Stimulated activated CD4-positive, alpha-beta T cell treated with anti-CD3 and anti-CD28 coated beads, Interleukin-15, amount 100 ng/mL, for 1 hour (primary cell): ENCODE data around the gene LHX3.
A peak's percentile ranks its signal among the peaks of the same experiment; 100 is the strongest.

ENCODE experiments used
- DNase-seq, 2 donors: peaks; one replicate each; pipeline ENCODE4 v3.0.0-alpha.2; 2020; ENCODE audit warnings: low read depth in 1 of 2, low spot score in 1 of 2

The LHX3 gene

DNA sequence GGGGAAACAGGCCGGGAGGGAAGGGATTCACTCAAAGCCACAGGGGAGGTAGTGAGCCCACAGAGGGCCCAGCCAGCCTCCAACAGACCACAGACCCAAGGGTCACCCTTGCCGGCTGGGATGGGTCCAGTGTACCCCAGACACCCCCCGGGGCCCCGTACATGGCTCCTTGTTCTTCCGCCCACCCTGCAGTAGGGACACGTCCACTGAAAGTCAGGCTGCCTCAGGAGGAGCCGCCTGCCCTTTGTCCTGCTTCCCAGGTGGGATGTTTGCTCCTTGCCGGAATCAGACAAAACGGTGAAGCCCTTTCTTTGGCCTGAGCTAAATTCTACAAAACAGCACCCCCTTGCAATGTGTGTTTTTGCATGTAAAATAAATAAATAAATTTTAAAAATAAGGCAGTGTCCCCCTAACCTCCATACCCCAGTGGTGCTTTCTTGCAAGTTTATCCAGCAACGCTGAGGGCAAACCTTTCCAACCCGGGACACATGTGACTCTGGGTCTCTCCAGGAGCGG, 25.8 kb downstream of the LHX3 start:
- no peak for DNase-seq

DNA sequence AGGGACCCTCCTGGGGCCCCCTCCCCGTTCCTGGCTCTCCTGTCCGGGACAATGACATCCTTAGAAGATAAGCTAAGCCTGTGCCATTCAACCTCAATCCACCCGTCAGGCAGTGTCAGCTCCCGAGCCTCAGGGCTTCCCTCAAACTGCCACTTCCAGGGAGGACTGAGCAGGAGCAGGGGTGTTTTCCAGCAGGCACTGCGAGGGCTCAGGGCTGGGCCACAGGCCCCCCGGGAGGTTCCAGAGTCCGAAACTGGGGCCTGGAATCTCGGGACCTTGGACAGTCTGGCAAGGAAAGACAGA, 26.2 kb downstream of the LHX3 start:
- no peak for DNase-seq

DNA sequence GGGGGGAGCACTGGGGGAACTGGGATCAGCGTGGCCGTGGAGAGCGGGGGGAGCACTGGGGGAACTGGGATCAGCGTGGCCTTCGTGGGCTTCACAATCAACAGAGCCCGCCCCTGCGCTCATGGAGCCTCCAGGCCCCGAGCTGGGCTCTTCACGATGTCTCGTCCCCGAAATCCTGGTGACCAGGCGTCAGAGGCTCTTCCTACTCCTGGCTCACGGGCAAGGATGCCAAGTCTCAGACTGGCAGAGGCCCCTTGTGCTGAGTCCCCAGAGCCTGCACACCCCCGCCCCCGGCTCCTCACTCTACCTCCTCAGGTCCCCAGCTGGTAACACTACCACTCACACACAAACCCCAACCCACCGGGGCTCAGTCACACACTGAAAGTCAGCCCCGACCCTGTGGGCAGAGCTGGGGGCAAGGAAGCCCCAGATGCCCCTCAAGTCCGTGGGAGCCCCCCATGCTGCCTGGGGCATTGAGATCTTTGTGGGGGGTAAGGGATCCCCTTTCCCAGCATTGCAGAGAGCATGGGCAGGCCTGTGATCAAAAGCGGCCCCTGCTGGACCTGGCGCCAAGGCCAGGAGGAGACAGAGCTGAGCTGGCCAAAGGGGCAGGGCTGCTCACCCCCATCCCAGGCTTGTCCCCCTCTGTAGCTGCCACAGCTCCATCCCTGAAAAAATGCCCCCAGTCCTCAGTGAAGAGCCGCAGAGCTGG, 26.7 kb downstream of the LHX3 start:
- no peak for DNase-seq

DNA sequence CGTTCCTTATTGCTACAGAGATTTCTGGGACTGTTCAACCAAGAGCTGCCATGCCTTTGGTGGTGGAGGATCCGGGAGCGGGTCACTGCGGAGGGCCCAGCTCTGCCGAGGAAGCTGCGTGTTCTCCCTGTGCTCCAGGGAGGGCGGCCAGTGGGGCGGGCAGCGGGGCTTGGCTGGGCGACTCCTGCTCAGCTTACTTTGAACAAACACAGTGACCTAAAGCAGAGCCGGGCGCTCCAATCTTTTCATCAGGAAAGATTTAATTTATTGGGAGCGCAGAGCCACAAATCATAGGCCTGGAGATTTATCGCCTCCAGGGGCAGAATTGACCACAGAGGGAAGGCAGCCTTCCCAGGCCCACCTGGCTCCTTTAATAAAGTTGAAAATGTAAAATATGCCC, 27.7 kb downstream of the LHX3 start:
- no peak for DNase-seq

DNA sequence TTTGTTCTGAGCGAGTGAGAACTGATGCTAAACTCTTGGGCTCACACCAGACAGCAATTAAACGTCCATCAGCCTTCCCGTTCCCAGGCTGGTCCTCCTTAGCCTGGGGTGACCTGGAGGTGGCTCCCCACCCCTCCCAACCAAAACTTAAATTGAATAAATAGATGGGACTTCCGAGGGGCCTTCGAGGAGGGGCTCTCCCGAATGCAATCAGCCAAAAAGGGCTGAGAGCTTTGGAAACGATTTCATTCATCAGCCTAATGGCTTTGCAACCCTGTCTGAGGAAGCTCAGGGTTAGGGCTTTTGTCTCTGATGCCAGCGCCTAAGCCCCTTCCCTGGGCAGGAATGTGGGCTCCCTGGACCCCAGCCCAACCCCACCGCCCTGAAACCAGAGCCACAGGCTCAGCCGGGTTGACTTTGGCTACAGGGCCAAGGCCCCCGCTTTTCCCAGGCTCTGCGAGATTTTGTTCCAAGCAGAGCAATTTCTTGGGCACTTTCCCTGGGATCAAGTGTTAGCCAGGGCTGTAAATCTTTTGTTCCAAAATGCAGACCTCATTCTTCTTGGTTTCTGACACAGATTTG, 29.2 kb downstream of the LHX3 start:
- DNase-seq = no peak

DNA sequence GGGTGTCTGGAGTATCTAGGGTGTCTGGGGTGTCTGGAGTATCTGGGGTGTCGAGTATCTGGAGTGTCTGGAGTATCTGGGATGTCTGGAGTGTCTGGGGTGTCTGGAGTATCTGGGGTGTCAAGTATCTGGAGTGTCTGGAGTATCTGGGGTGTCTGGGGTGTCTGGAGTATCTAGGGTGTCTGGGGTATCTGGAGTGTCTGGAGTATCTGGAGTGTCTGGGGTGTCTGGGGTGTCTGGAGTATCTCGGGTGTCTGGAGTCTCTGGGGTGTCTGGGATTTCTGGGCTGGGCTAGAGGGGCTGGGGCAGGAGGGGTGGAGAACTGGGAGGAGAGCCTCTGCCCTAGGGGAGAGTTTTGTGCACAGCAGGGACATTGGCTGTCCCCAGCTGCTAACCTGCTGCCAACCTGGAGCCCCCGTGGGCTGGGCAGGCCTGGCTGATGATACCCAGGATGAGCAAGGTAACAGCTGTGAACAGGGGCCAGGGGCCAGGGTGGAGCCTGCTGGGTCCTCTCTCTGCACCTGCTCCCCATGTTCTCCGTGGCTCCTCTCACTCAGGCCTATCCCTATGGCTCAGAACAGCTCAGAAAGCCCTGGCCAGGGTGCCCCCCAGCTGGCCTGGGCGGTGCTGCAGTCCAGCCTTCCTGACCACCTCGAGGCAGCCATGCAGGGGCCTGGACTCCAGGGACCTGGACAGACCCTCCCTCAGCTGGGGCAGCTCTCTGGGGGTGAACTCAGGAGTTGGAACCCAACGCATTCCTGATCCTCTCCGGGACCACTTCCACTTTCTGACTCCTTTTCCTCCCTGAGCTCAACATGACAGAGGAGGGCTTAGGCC, 29.9 kb downstream of the LHX3 start:
- no peak for DNase-seq

DNA sequence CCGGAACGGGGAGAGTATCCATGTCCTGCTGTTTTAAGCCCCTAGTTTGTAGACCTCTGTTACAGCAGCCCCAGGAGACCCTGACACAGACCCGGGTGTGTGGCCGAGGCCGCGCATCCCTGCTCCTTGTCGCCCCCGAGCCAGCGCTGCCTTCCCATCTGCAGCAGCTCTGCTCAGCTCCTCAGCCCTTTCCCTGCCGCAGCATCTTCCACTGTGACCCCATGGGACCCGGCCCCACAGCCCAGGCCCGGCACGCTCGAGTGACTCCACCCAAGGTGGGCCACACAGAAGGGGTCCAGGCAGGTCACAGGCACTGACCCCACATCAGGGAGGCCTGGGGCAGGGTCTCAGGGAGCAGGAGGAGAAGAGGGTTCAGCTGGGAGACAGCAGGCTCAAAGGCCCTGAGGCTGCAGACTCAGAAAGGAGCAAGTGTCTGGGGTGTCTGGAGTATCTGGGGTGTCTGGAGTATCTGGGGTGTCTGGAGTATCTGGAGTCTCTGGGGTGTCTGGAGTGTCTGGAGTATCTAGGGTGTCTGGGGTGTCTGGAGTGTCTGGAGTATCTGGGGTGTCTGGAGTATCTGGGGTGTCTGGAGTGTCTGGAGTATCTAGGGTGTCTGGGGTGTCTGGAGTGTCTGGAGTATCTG, 31.2 kb downstream of the LHX3 start:
- no peak for DNase-seq

DNA sequence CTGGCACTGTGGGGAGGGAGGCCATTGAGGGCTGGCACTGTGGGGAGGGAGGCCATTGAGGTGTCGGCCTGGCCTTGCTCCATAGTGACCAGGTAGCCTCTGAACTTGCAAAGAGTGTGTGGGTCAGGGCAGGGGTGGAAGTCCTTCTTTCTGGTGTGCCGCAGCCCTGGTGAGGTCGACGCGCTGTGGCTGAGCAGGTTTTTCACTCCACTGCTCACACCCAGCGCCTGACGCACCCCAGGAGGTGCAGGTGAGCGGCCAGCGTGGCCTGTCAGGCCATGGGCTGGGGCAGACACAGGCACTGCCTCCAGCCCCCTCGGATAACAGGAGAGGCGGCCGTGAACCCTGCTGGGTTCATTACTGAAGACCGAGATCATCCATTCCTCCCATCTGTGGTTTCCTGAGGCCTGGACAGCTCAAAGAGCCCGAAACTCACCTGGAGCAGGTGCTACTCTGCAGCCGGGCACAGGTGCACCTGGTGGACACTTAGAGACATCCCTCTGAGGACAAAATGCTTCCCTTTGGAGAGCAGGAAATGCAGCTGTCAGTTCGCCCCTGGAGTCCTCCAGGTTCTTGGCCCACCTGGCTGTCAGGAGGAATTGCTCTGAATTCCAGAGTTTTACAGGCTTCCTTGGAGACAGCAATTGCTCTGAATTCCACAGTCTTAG, 32.4 kb downstream of the LHX3 start:
- DNase-seq = no peak

DNA sequence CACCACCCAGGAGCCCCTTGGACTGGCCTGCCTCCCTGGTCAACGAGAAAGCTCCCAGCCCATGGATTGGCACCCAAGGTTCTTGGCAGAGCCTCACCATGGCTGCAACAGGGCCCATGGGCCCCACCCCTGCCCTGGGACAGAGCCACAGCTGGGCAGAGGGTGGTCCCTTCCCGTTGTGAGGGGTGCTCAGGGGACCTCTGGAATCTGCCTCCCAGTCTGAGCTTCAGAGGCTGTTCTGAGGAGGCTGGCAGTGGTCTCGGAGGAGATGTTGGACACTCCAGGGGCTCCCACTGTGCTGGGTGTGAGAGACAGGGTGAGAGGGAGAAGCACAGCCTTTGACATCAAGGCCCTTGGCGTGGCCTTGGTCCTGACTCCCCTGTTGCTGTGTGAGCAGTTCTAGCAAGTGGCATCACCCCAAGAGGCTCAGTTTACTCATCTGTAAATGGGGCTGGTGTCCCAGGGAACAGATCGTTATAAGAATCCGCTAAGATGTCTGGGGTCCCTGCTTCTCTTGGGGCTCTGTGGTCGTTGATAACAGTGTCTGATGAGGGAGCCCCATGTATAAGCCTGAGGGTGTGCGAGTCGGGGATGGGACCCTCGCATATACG, 33.0 kb downstream of the LHX3 start:
- DNase-seq = no peak

DNA sequence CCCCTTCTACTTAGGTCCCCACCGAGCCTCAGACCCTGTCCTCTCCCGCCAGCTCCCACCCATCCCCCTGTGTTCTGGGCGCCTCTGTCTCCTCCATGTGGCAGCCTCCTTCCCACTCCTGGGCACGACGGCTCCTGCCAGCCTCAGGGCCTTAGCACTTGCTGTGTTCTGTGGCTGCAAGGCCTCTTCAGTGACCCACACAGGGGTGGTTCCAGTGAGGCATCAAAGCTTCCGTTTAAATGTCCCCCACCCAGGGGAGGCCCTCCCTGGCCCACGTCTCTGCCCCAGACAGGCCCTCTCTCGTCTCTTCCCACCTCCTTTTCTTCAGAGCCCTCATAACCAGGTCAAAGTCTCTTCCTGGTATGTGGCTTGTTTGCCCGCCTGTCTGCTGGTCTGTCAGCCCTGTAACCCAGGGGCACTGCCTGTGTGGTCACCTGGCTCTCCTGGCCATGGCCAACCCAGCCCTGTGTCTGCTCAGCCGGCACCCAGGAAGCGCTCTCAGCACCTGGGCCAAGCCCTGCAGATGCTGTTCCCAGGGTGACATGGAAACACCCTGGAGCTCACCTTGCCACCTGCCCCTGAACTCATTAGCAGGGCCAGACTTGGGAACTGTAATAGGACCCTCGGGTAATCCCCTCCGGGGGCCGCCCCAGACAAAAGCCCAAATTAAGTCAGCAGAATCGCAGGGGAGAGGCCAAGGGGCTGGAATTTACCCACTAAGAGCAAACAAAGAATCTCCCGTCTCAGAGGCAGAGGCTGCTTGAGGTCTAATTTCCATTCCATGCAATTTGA, 33.7 kb downstream of the LHX3 start:
- DNase-seq = no peak

DNA sequence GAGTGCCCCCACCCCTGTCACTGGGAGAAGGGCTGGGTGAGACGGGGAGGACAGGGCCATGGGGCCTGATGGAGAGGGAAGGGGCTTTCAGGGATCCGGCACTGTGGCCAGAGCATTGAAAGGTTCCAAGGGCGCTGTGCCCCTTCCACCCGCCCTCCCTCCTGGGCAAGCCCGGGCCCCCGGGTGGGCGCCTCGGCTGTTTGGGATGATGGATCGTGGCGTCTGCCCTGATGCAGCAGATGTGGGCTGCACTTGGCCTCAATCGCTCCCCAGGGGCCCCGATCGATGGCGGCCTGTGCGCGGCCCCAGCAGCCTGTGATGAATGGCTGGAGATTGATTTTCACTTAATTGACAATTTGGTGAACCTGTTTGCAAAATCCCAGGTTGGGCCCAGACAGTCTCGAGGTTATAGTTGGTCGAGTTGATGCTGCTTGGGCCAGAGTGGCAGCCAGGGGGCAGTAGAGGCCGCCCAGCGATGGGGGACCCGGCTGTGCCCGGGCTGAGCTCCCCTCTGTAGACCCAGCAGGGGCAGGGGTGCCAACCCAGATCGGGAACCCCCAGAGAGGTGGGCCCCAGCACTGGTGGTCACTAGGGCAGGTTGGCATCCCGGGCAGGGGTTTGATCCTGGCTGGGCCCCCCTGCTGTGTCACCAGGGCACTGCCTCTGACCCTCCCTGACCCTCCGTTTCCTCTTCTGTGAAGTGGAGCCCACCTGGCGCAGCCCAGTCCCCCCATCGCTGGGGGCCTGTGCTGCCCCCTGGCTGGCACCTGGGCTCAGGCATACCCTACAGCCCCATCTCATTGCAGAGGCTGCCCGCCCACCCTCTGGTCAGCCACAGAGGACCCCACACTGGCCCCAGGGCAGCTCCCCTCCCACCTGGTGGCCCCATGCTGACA, 34.7 kb downstream of the LHX3 start:
- DNase-seq = peak; percentile 7 to 38

DNA sequence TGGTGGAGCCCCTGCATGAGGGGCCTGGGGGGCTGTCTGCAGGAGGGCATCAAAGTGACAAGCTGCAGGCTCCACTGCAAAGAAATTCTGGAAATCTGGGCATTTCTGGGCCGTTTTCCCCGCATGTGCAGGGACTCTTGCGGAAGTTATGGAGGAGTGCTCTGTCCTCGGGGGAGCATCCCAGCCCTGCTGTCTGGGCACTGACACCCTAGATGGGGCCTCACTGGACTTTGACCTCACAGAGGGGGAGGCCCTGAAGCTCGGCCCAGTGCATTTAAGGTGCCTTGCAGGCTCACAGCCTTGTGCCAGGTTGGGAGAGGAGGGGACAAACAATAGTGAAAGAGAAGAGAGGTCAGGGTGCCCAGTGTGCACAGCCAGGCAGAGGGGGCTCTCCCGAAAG, 35.4 kb downstream of the LHX3 start:
- no peak for DNase-seq

DNA sequence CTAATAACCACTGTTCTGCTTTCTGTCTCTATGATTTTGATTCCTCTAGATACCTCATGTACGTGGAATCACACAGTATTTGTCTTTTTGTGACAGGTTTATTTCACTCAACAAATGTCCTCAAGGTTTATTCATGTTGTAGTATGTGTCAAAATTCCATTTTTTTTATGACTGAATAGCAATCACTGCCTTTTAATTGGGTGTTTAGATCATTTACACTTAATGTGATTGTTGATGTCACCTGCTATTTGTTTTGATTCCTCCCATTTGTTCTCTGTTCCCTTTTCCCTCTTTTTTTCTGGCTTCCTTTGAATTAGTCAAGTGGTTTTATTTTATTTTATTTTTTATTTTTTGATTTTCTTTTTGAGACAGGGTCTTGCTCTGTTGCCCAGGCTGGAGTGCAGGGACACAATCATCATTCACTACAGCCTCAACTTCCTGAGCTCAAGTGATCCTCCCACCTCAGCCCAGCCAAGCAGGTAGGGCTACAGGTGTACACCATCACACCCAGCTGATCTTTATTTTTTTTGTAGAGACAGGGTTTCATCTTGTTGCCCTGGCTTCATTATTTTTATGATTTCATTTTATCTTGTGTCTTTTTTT, 41.6 kb downstream of the LHX3 start:
- no peak for DNase-seq

DNA sequence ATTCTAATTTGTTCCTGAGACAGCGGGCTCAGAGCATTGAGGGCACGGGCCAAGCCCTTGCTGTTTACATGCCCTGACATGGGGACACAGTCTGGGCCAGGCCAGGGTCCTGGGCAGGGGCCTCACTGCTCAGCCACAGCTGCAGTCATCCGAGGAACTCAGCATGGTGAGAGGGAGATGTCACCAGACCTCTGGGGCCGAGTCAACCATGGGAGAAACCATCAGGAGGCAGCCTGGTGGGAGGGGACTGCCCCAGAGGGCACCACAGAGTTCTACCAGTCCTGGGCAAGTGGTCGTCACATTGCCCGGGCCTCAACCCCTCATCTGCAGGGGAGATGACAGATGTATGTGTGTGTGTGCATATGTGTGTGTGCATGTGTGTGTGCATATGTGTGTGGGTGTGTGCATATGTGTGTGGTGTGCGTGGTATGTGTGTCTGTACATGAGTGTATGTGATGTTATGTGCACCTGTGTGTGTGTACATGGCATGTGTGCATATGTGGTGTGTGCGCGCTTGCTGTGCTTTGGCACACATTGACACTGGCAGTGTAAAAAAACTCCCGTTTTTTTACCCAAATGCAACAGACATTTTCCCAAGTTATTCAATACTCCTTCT, 43.8 kb downstream of the LHX3 start:
- no peak for DNase-seq

DNA sequence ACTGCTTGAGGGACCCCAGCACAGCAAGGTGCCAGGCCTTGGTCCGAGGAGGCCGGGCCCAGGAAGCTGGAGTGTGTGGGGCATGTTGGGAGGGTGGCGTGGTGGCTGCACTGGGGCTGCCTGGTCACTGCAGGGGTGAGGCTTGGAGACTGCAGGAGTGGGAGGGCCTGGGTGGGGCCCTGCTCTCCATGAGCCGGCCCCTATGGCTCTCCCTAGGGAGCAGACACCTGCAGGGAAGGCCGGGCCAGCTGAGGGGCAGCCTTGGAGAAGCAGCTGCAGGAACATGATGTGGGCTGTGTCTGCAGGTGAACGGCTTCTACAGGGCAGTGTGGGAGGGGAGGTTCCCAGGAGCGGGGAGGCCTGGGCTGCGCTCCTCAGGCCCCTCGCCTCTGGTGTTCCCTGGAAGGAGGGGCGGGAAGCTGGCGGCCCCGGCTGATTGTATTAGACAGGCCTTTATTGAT, 44.5 kb downstream of the LHX3 start:
- DNase-seq = no peak

DNA sequence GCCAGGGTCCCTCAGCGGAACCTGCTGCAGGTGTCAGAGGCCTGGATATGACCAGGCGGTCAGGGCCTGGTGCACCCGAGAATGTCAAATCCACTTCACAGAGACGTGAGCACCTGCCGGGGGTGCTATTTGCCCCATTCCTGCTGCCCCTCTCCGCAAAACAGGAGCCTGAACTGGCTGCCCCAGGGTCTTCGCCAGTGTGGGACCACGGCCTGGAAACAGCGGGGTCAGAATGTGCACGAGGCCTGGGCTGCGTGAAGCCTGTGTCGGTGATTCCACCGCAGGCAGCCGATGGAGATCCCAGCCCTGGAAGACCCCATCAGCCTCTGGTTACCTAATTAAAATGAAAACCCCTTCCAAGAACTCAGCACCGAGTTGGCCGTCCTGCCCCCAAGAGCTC, 45.1 kb downstream of the LHX3 start:
- no peak for DNase-seq

DNA sequence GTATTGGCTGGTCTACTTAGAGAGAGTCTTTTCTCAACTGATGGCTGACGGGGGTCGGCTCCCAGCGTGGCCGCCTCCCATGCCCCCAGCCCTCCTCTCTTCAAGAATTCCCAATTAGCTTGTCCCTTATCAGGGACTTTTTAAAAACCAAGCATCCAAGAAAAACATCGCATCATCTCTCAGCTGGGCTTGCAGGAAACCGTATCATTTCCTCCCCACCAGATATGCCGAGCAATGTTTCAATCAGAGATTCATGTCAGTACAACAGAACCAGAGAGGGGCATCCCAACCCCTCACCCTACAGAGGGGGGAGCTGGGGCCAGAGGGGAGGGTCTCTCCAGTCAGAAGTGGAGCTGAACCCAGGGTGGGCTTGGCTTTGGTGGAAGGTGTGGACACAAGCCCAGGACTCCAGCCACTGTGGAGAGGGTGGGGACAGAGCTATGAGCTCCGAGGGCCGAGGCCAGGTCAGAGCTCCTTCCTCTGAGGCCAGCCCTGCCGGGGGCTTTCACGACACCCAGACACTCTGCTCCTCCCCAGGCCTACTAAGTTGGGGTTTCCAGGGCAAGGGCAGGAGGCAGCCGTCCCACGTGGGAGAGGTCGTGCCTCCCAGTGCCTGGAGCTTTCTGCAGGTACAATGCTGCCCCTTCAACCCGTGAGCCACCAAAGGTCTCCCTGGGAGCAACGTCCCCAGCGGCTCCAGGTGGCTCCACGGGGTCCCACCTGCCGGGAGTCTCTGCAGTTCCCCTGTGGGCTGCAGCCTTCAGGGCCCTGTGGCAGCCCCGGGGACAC, 47.3 kb downstream of the LHX3 start:
- no peak for DNase-seq
